Measurements from ENCODE around the gene INTS4. TPM values are rescaled to one million over a fixed set of nuclear protein-coding genes. Genes with fewer than 3 reads are reported as not detected.

INTS4 gene
- total and polyA plus RNA-seq, 2 of the 8 experiments (the other 6 are each of a cell fraction or from before 2014, with no cell fraction given): 27.0 to 31.3 TPM

- Histone ChIP-seq H4K91ac (replicated peaks; ENCODE audit: insufficient read length, low read length) (no peak overlapping the region), H3K4ac (replicated peaks; ENCODE audit: insufficient read length, low read depth, low read length) (no peak overlapping the region), H3K14ac (ENCODE audit: insufficient read length) (no peak overlapping the region), H4K5ac (ENCODE audit: insufficient read length, low read depth, low read length) (no peak overlapping the region), H3K9me3 (ENCODE audit: insufficient read depth in 2 of 2, low read depth in 1 of 2, low read length in 1 of 2) (no peaks in the 10 kb centered on the region), H3K23ac (ENCODE audit: insufficient read length) (no peak overlapping the region), H3K79me2 (ENCODE audit: control insufficient read depth in 1 of 2, insufficient read depth in 2 of 2, low read length in 2 of 2) (no peaks in the 10 kb centered on the region), H3K36me3 (ENCODE audit: control insufficient read depth in 2 of 4, insufficient read depth in 4 of 4, low read length in 3 of 4) (peaks cover 0 to 7% (median 2%) of the 10 kb centered on the region in 4 experiments; a peak in 3 of 8 replicates), H2AK5ac (ENCODE audit: low read depth, low read length) (no peak overlapping the region), H2BK12ac (ENCODE audit: low read depth, low read length) (no peak overlapping the region), H3K23me2 (ENCODE audit: low read depth, low read length) (no peaks in the 10 kb centered on the region), H4K20me1 (replicated peaks in 1 of 2; ENCODE audit: control insufficient read depth in 1 of 2, insufficient read depth in 2 of 2, low read length in 2 of 2) (no peaks in the 10 kb centered on the region), H3K4me3 (ENCODE audit: extremely low read depth in 1 of 4, insufficient read depth in 2 of 4, low read depth in 3 of 4, low read length in 4 of 4) (no peak overlapping the region), H3K79me1 (ENCODE audit: low read depth, low read length) (no peaks in the 10 kb centered on the region), H2BK5ac (ENCODE audit: low read depth, low read length) (no peak overlapping the region), H3K4me2 (ENCODE audit: insufficient read depth in 1 of 2, low read depth in 2 of 2, low read length in 2 of 2) (no peak overlapping the region), H3K18ac (ENCODE audit: extremely low read depth, low read length) (no peak overlapping the region), H3K27ac (ENCODE audit: low read depth, low read length) (no peak overlapping the region), H3K27me3 (replicated peaks in 1 of 4; ENCODE audit: control insufficient read depth in 3 of 4, extremely low read depth in 1 of 4, insufficient read depth in 3 of 4, low read length in 3 of 4) (no peaks in the 10 kb centered on the region), H2BK120ac (replicated peaks; ENCODE audit: low read depth, low read length) (no peak overlapping the region), H2AFZ (ENCODE audit: low read length) (no peak overlapping the region), H2BK15ac (ENCODE audit: low read length) (no peak overlapping the region), H3K56ac (replicated peaks; ENCODE audit: insufficient read length, low read depth, low read length) (no peak overlapping the region), H2BK20ac (ENCODE audit: low read length) (no peak overlapping the region), H3K9ac (replicated peaks in 1 of 4; ENCODE audit: extremely low read depth in 1 of 4, low read depth in 3 of 4, low read length in 3 of 4) (no peak overlapping the region), H3K4me1 (replicated peaks in 1 of 4; ENCODE audit: control insufficient read depth in 3 of 4, insufficient read depth in 4 of 4, low read length in 3 of 4) (no peaks in the 10 kb centered on the region), H4K8ac (ENCODE audit: extremely low read depth, insufficient read depth, low read length) (no peak overlapping the region)
- ChIA-PET CTCF (ENCODE audit: partially characterized antibody) (interaction anchor here (0.6 to 1.2 kb wide), 3 partner anchors 9 to 72 kb away, joined by 3 read pairs; no protein-coding TSS in a partner anchor), POLR2A (ENCODE audit: partially characterized antibody) (no interaction called here)
- WGBS, 2 experiments (ENCODE audit: extremely low coverage in 1 of 2, insufficient coverage in 1 of 2, insufficient read length in 1 of 2, insufficient replicate concordance in 2 of 2, low coverage in 1 of 2, low lambda C conversion rate in 2 of 2, missing lambda C conversion rate in 1 of 2): 92% methylated on average over 1 of the region's 1 CpG; no CpG with 5 or more reads in 1 of the 2 experiments
- DNase-seq (ENCODE audit: low read depth in 1 of 2, low spot score in 2 of 2) (no peak), FAIRE-seq (no peak)
- TF ChIP-seq MAX (IDR thresholded peaks at IDR 0.05) (no peak), ASH2L (IDR thresholded peaks at IDR 0.05; ENCODE audit: low read length) (no peak), NRF1 (IDR thresholded peaks at IDR 0.05; ENCODE audit: low read depth, low read length) (no peak), BCL11A (IDR thresholded peaks at IDR 0.05; ENCODE audit: low read depth in 2 of 2, low read length in 2 of 2) (no peak), CHD2 (IDR thresholded peaks at IDR 0.05; ENCODE audit: low read length) (no peak)
Observed at GRCh38 chr11:77865805-77866204, 128.7 kb downstream of the INTS4 start.
